GM15510 (cell line): ENCODE measurements around the gene CBX4.

Experiments used
- POLR2A ChIP-seq: IDR thresholded peaks from 3 replicates; pipeline ENCODE4 v1.6.1; 2011; ENCODE audit warnings: borderline replicate concordance; ENCODE audit not compliant: insufficient read length; ENCODE audit errors: extremely low read depth

Gene CBX4

GRCh38 chr17:79786930-79787643 is 52.2 kb downstream of the CBX4 start:
- TF ChIP-seq POLR2A: no peak

GRCh38 chr17:79785900-79786810 is 53.1 kb downstream of the CBX4 start:
- no peak for TF ChIP-seq POLR2A

GRCh38 chr17:79785017-79785899 is 54.0 kb downstream of the CBX4 start:
- TF ChIP-seq POLR2A: no peak

- TF ChIP-seq POLR2A: no peak
Observed at GRCh38 chr17:79784353-79785016, 54.8 kb downstream of the CBX4 start.

GRCh38 chr17:79783891-79784290 is 55.3 kb downstream of the CBX4 start:
- TF ChIP-seq POLR2A: no peak
